Fibroblast of lung (primary cell): Measurements from ENCODE around the gene MMP25.
A peak's percentile ranks its signal among the peaks of the same experiment; 100 is the strongest.

ENCODE experiments used
- EZH2 ChIP-seq: IDR thresholded peaks from 2 replicates; pipeline ENCODE4 v1.5.1; 2012; ENCODE audit warnings: low read length, control low read depth, mild to moderate bottlenecking; ENCODE audit errors: missing control alignments
- TF ChIP-seq, protein P1 (sequence below), 2 donors: IDR thresholded peaks in 1 of 2; conservative IDR thresholded peaks in 1 of 2; 1 replicate in 1 of 2; 2 replicates in 1 of 2; pipeline ENCODE4 v1.5.1; 2011 to 2012; ENCODE audit warnings: low read length in 2 of 2, control low read depth in 1 of 2, inconsistent platforms in 1 of 2, low read depth in 1 of 2, mild to moderate bottlenecking in 1 of 2

- TF ChIP-seq, protein P1, sequence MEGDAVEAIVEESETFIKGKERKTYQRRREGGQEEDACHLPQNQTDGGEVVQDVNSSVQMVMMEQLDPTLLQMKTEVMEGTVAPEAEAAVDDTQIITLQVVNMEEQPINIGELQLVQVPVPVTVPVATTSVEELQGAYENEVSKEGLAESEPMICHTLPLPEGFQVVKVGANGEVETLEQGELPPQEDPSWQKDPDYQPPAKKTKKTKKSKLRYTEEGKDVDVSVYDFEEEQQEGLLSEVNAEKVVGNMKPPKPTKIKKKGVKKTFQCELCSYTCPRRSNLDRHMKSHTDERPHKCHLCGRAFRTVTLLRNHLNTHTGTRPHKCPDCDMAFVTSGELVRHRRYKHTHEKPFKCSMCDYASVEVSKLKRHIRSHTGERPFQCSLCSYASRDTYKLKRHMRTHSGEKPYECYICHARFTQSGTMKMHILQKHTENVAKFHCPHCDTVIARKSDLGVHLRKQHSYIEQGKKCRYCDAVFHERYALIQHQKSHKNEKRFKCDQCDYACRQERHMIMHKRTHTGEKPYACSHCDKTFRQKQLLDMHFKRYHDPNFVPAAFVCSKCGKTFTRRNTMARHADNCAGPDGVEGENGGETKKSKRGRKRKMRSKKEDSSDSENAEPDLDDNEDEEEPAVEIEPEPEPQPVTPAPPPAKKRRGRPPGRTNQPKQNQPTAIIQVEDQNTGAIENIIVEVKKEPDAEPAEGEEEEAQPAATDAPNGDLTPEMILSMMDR (conservative IDR thresholded peaks at IDR 0.05 in 1 of 2, IDR thresholded peaks at IDR 0.05 in 1 of 2; ENCODE audit: low read depth in 1 of 2, low read length in 2 of 2): no peak
- peak; percentile 97 for TF ChIP-seq EZH2
Observed at GRCh38 chr16:3036726-3037315, 9.5 kb upstream of the MMP25 start, which contains the start of gene BICDL2.
